OCI-LY7 (cell line): ENCODE measurements around the gene SLC27A5. TPM values are rescaled to one million over a fixed set of nuclear protein-coding genes. Genes with fewer than 3 reads are reported as not detected.
"Not testable (repeated sequence)": the region's sequence is repeated elsewhere in the genome, so short reads cannot be mapped to it uniquely, and the experiment has no call there.

ENCODE experiments used
- BruUV-seq: library from RNA; stranded (reverse); fragments of 400-500 nt; replicated peaks from 2 replicates; lab custom pipeline; 2021; lab: Mats Ljungman, UMichigan
- CTCF ChIA-PET: fragments of 300-600 bp; sonication (Branson Sonifier 250); formaldehyde crosslinking; loops from one replicate; lab custom pipeline; 2022; ENCODE audit warnings: antibody characterized with exemption; ENCODE audit not compliant: unreplicated experiment; lab: Charles Lee
- POLR2A ChIA-PET: fragments of 300-600 bp; sonication (Branson Sonifier 250); formaldehyde crosslinking; loops from one replicate; lab custom pipeline; 2022; ENCODE audit warnings: antibody characterized with exemption; lab: Charles Lee
- DNase-seq: peaks from one replicate; pipeline ENCODE4 v3.0.0-alpha.2; 2015; ENCODE audit warnings: low spot score
- H2AFZ ChIP-seq: fragments of 200-600 bp; sonication (generic), shearing (Covaris generic); 2 replicates; pipeline ENCODE4 v1.6.1; 2014; ENCODE audit warnings: mild to moderate bottlenecking, antibody characterized with exemption, low read length, moderate library complexity
- H3K27ac ChIP-seq: fragments of 200-600 bp; sonication (generic); 2 replicates; pipeline ENCODE4 v1.5.1; 2014; ENCODE audit warnings: mixed run types, low read depth, mild to moderate bottlenecking, moderate library complexity, low read length, inconsistent platforms; ENCODE audit not compliant: poor library complexity, severe bottlenecking
- H3K36me3 ChIP-seq: fragments of 200-600 bp; sonication (generic); 2 replicates; pipeline ENCODE4 v1.6.1; 2014; ENCODE audit warnings: mild to moderate bottlenecking, antibody characterized with exemption, low read length, moderate library complexity, mixed read lengths; ENCODE audit not compliant: insufficient read depth
- H3K4me1 ChIP-seq: fragments of 200-600 bp; sonication (generic); 2 replicates; pipeline ENCODE4 v1.5.1; 2014; ENCODE audit warnings: mild to moderate bottlenecking, low read length; ENCODE audit not compliant: insufficient read depth, poor library complexity, severe bottlenecking
- H3K4me2 ChIP-seq: fragments of 200-600 bp; sonication (generic); 2 replicates; pipeline ENCODE4 v1.6.1; 2014; ENCODE audit warnings: mild to moderate bottlenecking, low read length
- H3K4me3 ChIP-seq: fragments of 200-600 bp; sonication (generic); 2 replicates; pipeline ENCODE4 v1.5.1; 2014; ENCODE audit warnings: mild to moderate bottlenecking, low read depth, low read length; ENCODE audit not compliant: poor library complexity, severe bottlenecking
- H3K79me2 ChIP-seq: fragments of 200-600 bp; sonication (generic); 2 replicates; pipeline ENCODE4 v1.6.1; 2016; ENCODE audit warnings: low read depth, mild to moderate bottlenecking, low read length, moderate library complexity, mixed read lengths; ENCODE audit not compliant: insufficient read depth
- H3K9me2 ChIP-seq: fragments of 200-600 bp; sonication (generic); 2 replicates; pipeline ENCODE4 v1.6.1; 2016; ENCODE audit warnings: mild to moderate bottlenecking, low read length, mixed read lengths; ENCODE audit not compliant: insufficient read depth
- H3K9me3 ChIP-seq: fragments of 200-600 bp; sonication (generic); 2 replicates; pipeline ENCODE4 v1.6.1; 2014; ENCODE audit warnings: mild to moderate bottlenecking, mixed run types, low read length, mixed read lengths
- H4K20me1 ChIP-seq: fragments of 200-600 bp; sonication (generic); 2 replicates; pipeline ENCODE4 v1.6.1; 2014; ENCODE audit warnings: mild to moderate bottlenecking, antibody characterized with exemption, low read length, moderate library complexity, mixed read lengths; ENCODE audit not compliant: insufficient read depth
- CTCF ChIP-seq: fragments of 200-600 bp; sonication (generic); conservative IDR thresholded peaks from 2 replicates; pipeline ENCODE4 v1.5.1; 2014; ENCODE audit warnings: mild to moderate bottlenecking, antibody characterized with exemption, low read length, moderate library complexity, mixed read lengths
- EZH2phosphoT487 ChIP-seq: fragments of 200-600 bp; sonication (generic); IDR thresholded peaks from 2 replicates; pipeline ENCODE4 v1.6.1; 2018; ENCODE audit warnings: low read depth, borderline replicate concordance, mild to moderate bottlenecking, mixed run types, antibody characterized with exemption, low read length, moderate library complexity, mixed read lengths
- intact Hi-C: fragments of 100-400 bp; cut with micrococcal nuclease; formaldehyde crosslinking; loops from one replicate; pipeline ENCODE4 v1.10.0; 2022; ENCODE audit not compliant: unreplicated experiment
- total RNA-seq, 2 experiments: library from RNA; depleted of rRNA in 1 of 2; stranded (reverse); fragments of >200 nt in 1 of 2; shearing (Covaris generic) in 1 of 2; gene quantifications; 2 replicates each; pipeline ENCODE4 v1.2.3, GENCODE V29; 2014 to 2022

The SLC27A5 gene
- total RNA-seq, 2 experiments from 2014 or later: 28.0 to 29.8 TPM

GRCh38 chr19:58491393-58491792, 20.4 kb downstream of the SLC27A5 start:
- Histone ChIP-seq H3K36me3 (no peaks in the 10 kb centered on the region), H3K9me2 (no peaks in the 10 kb centered on the region), H4K20me1 (no peaks in the 10 kb centered on the region), H3K9me3 (no peaks in the 10 kb centered on the region), H3K4me2 (no peak overlapping the region), H2AFZ (no peak overlapping the region), H3K79me2 (no peaks in the 10 kb centered on the region), H3K4me1 (no peaks in the 10 kb centered on the region), H3K4me3 (no peak overlapping the region), H3K27ac (no peak overlapping the region)
- intact Hi-C loops: no loop called here
- DNase-seq: no peak
- TF ChIP-seq EZH2phosphoT487: no peak
- no peak for TF ChIP-seq CTCF
- ChIA-PET CTCF (no interaction called here), POLR2A (no interaction called here)
- no TSS peak for BruUV-seq

DNA sequence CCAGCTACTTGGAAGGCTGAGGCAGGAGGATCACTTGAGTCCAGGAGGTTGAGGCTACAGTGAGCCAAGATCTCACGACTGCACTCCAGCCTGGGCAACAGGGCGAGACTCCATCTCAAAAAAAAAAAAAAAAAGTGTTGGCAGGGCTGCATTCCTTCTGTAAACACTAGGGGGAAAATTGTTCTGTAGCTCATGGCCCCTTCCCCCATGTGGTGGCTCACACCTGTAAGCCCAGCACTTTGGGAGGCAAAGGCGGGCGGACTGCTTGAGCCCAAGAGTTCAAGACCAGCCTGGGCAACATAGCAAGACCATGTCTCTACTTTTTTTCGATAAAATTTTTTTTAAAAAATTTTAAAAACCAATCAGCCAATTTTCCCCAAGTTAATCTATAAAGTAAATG, 27.4 kb downstream of the SLC27A5 start:
- POLR2A ChIA-PET: interaction anchor here (0.6 to 0.9 kb wide), 3 partner anchors 29 to 276 kb away, joined by 3 to 4 read pairs (median 4); no protein-coding TSS in a partner anchor

DNA sequence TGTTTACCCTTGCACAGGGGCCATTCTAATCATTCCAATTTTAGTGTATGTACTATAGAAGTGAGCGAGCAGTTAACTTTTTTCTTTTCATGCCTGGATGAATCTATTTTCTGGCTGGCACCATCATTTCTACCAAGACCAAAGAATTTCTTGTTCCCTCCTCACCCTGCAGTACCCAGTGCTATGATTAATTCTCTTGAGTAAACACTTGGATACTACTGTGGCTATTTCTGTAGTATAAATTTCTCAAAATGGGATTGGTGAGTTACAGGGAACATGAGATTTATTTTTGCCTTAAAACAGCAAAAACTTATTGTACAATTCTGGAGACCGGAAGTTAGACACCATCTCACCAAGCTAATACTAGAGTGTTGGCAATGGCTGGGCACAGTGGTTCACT, 28.0 kb downstream of the SLC27A5 start:
- no TSS peak for BruUV-seq
- H3K36me3 ChIP-seq: no peaks in the 10 kb centered on the region
- H3K27ac ChIP-seq: no peak overlapping the region
- ChIA-PET CTCF (no interaction called here), POLR2A (interaction anchor here (0.6 to 0.9 kb wide), 2 partner anchors 30 to 91 kb away, joined by 3 to 4 read pairs; no protein-coding TSS in a partner anchor)
- intact Hi-C loops: no loop called here
- H3K4me3 ChIP-seq: no peak overlapping the region
- DNase-seq: no peak
- no peaks in the 10 kb centered on the region for H3K9me2 ChIP-seq
- TF ChIP-seq CTCF: no peak
- no peak for TF ChIP-seq EZH2phosphoT487
- no peaks in the 10 kb centered on the region for H4K20me1 ChIP-seq
- no peaks in the 10 kb centered on the region for H3K9me3 ChIP-seq
- no peaks in the 10 kb centered on the region for H3K4me1 ChIP-seq
- no peak overlapping the region for H2AFZ ChIP-seq
- H3K4me2 ChIP-seq: no peak overlapping the region
- no peaks in the 10 kb centered on the region for H3K79me2 ChIP-seq

More for the DNA sequence above, 27.4 kb downstream of the SLC27A5 start:
- H3K4me3 ChIP-seq, H4K20me1 ChIP-seq, BruUV-seq, H3K9me3 ChIP-seq, DNase-seq, H3K79me2 ChIP-seq, H3K27ac ChIP-seq, CTCF ChIA-PET, H3K4me1 ChIP-seq, intact Hi-C loops, H3K9me2 ChIP-seq, H3K36me3 ChIP-seq, H3K4me2 ChIP-seq, H2AFZ ChIP-seq: not testable (repeated sequence)
